ENCODE data around the gene SMIM21. TPM values are rescaled to one million over a fixed set of nuclear protein-coding genes. Genes with fewer than 3 reads are reported as not detected.

The SMIM21 gene
- total and polyA plus RNA-seq, 7 experiments from 2014 or later, result not detected

DNA sequence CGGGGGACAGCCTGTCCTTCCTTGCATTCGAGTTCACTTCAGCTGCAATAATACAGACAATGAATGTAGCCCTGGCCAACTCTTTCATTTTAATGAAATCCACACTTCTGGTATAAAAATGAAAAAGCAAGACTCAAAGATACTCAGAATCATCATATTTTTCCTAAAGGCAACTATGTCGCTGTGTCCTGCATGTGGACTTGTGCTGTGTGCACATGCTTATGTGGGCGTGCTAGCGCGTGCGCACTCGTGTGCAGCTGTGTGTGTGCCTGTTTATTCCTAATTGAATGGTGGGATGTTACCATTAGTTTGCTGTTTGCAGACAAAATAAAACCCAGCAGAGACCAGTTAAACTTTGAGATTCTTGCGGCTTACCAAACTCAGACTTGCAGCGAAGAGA is 49.6 kb downstream of the SMIM21 start:
- H3K9me3 ChIP-seq (ENCODE audit: control insufficient read depth in 2 of 3, low read length in 3 of 3), result no peaks in the 10 kb centered on the region
- Mint-ChIP-seq H3K9me3 (peaks cover 0 to 5% (median 0%) of the 10 kb centered on the region in 11 donors), H3K27me3 (peaks cover 1 to 13% (median 5%) of the 10 kb centered on the region in 5 donors), H3K4me1 (no peaks in the 10 kb centered on the region), H3K27ac (peak overlapping the region in 1 of 9 donors; percentile 35), H3K4me3 (no peak overlapping the region), H3K36me3 (no peaks in the 10 kb centered on the region)
- no peak for ATAC-seq
- H3K27me3 ChIP-seq (ENCODE audit: control insufficient read depth in 2 of 2, insufficient read depth in 2 of 2, low read length in 2 of 2), result no peaks in the 10 kb centered on the region
- no peak overlapping the region for H3K27ac ChIP-seq (ENCODE audit: low read depth, low read length)
- H3K4me1 ChIP-seq (ENCODE audit: control insufficient read depth in 2 of 2, insufficient read depth in 2 of 2, low read length in 2 of 2), result no peaks in the 10 kb centered on the region
- H3K36me3 ChIP-seq (ENCODE audit: control insufficient read depth in 2 of 3, insufficient read depth in 3 of 3, low read length in 3 of 3), result no peaks in the 10 kb centered on the region
- no peak overlapping the region for H3K4me3 ChIP-seq (ENCODE audit: low read length)
- CTCF ChIA-PET, result no interaction called here
- no peak for DNase-seq
- POLR2A ChIA-PET, result no interaction called here
- intact Hi-C loops (cut with micrococcal nuclease), result no loop called here

GRCh38 chr18:75377258-75377657 is 50.2 kb downstream of the SMIM21 start:
- no peaks in the 10 kb centered on the region for H3K9me3 ChIP-seq (ENCODE audit: control insufficient read depth in 2 of 3, low read length in 3 of 3)
- no peaks in the 10 kb centered on the region for H3K4me1 Mint-ChIP-seq
- H3K27me3 ChIP-seq (ENCODE audit: control insufficient read depth in 2 of 2, insufficient read depth in 2 of 2, low read length in 2 of 2), result no peaks in the 10 kb centered on the region
- no peak overlapping the region for H3K4me3 Mint-ChIP-seq
- peaks cover 0 to 6% (median 0%) of the 10 kb centered on the region in 11 donors for H3K9me3 Mint-ChIP-seq
- intact Hi-C loops (cut with micrococcal nuclease), result no loop called here
- ChIA-PET POLR2A (no interaction called here), CTCF (no interaction called here)
- no peaks in the 10 kb centered on the region for H3K36me3 Mint-ChIP-seq
- no peak overlapping the region for H3K27ac Mint-ChIP-seq
- H3K27ac ChIP-seq (ENCODE audit: low read depth, low read length), result no peak overlapping the region
- H3K4me1 ChIP-seq (ENCODE audit: control insufficient read depth in 2 of 2, insufficient read depth in 2 of 2, low read length in 2 of 2), result no peaks in the 10 kb centered on the region
- ATAC-seq (no peak), DNase-seq (no peak)
- no peak overlapping the region for H3K4me3 ChIP-seq (ENCODE audit: low read length)
- peaks cover 0 to 13% (median 5%) of the 10 kb centered on the region in 5 donors for H3K27me3 Mint-ChIP-seq
- H3K36me3 ChIP-seq (ENCODE audit: control insufficient read depth in 2 of 3, insufficient read depth in 3 of 3, low read length in 3 of 3), result no peaks in the 10 kb centered on the region

- Mint-ChIP-seq H3K27ac (no peak overlapping the region), H3K27me3 (peaks cover 3 to 9% (median 4%) of the 10 kb centered on the region in 5 donors), H3K4me3 (no peak overlapping the region), H3K9me3 (peaks cover 0 to 5% (median 0%) of the 10 kb centered on the region in 11 donors), H3K4me1 (peaks cover 0 to 2% (median 0%) of the 10 kb centered on the region in 7 donors), H3K36me3 (no peaks in the 10 kb centered on the region)
- Histone ChIP-seq H3K27me3 (ENCODE audit: control insufficient read depth in 2 of 2, insufficient read depth in 2 of 2, low read length in 2 of 2) (no peaks in the 10 kb centered on the region), H3K4me1 (ENCODE audit: control insufficient read depth in 2 of 2, insufficient read depth in 2 of 2, low read length in 2 of 2) (no peaks in the 10 kb centered on the region), H3K27ac (ENCODE audit: low read depth, low read length) (no peak overlapping the region), H3K36me3 (ENCODE audit: control insufficient read depth in 2 of 3, insufficient read depth in 3 of 3, low read length in 3 of 3) (no peaks in the 10 kb centered on the region), H3K9me3 (ENCODE audit: control insufficient read depth in 2 of 3, low read length in 3 of 3) (no peaks in the 10 kb centered on the region), H3K4me3 (ENCODE audit: low read length) (no peak overlapping the region)
- ATAC-seq (no peak), DNase-seq (no peak)
- intact Hi-C loops (cut with micrococcal nuclease), result no loop called here
- ChIA-PET CTCF (no interaction called here), POLR2A (no interaction called here)
These were observed 51.5 kb downstream of the SMIM21 start for GRCh38 chr18:75376004-75376403.

- peaks cover 0 to 3% (median 0%) of the 10 kb centered on the region in 11 donors for H3K9me3 Mint-ChIP-seq
- DNase-seq (no peak), ATAC-seq (no peak)
- H3K27ac Mint-ChIP-seq, result no peak overlapping the region
- CTCF ChIA-PET, result no interaction called here
- H3K9me3 ChIP-seq (ENCODE audit: control insufficient read depth in 2 of 3, low read length in 3 of 3), result no peaks in the 10 kb centered on the region
- H3K27ac ChIP-seq (ENCODE audit: low read depth, low read length), result no peak overlapping the region
- no peak overlapping the region for H3K4me3 ChIP-seq (ENCODE audit: low read length)
- H3K4me1 ChIP-seq (ENCODE audit: control insufficient read depth in 2 of 2, insufficient read depth in 2 of 2, low read length in 2 of 2), result no peaks in the 10 kb centered on the region
- intact Hi-C loops (cut with micrococcal nuclease), result no loop called here
- POLR2A ChIA-PET, result no interaction called here
- H3K36me3 ChIP-seq (ENCODE audit: control insufficient read depth in 2 of 3, insufficient read depth in 3 of 3, low read length in 3 of 3), result no peaks in the 10 kb centered on the region
- H3K27me3 ChIP-seq (ENCODE audit: control insufficient read depth in 2 of 2, insufficient read depth in 2 of 2, low read length in 2 of 2), result no peaks in the 10 kb centered on the region
- peaks cover 0 to 4% (median 0%) of the 10 kb centered on the region in 7 donors for H3K4me1 Mint-ChIP-seq
- no peak overlapping the region for H3K4me3 Mint-ChIP-seq
- no peaks in the 10 kb centered on the region for H3K36me3 Mint-ChIP-seq
- peaks cover 3 to 9% (median 4%) of the 10 kb centered on the region in 5 donors for H3K27me3 Mint-ChIP-seq
These were observed 52.2 kb downstream of the SMIM21 start for GRCh38 chr18:75375341-75375740.

DNA sequence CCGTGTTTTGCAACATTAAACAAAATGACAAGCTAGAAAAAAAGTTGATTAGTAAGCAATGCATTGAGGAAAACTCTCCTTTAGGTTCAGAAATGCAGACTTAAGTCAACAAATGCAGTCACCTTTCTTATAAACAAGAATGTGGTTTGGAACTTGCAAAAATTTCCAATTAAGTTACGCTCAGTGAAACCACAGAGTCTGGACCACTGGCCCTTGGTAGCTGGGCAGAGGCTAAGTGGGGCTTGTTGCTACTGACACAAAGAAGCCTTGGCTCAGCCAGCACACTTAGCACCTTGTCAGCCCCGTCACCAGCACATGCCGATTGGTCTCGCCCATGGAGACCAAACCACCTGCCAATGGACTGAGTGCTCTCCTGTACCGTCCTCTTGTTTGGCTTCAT is 53.0 kb downstream of the SMIM21 start:
- Mint-ChIP-seq H3K4me3 (no peak overlapping the region), H3K4me1 (peaks cover 0 to 4% (median 0%) of the 10 kb centered on the region in 7 donors), H3K9me3 (peaks cover 0 to 3% (median 0%) of the 10 kb centered on the region in 11 donors), H3K27me3 (peaks cover 2 to 7% (median 4%) of the 10 kb centered on the region in 5 donors), H3K36me3 (no peaks in the 10 kb centered on the region), H3K27ac (no peak overlapping the region)
- ChIA-PET POLR2A (interaction anchor here (1.0 kb wide), 1 partner anchor 164 kb away, joined by 7 read pairs; the partner anchor contains the start of gene TSHZ1), CTCF (no interaction called here)
- no peak overlapping the region for H3K4me3 ChIP-seq (ENCODE audit: low read length)
- intact Hi-C loops (cut with micrococcal nuclease), result no loop called here
- DNase-seq (no peak), ATAC-seq (no peak)
- H3K36me3 ChIP-seq (ENCODE audit: control insufficient read depth in 2 of 3, insufficient read depth in 3 of 3, low read length in 3 of 3), result no peaks in the 10 kb centered on the region
- H3K4me1 ChIP-seq (ENCODE audit: control insufficient read depth in 2 of 2, insufficient read depth in 2 of 2, low read length in 2 of 2), result no peaks in the 10 kb centered on the region
- no peak overlapping the region for H3K27ac ChIP-seq (ENCODE audit: low read depth, low read length)
- no peaks in the 10 kb centered on the region for H3K27me3 ChIP-seq (ENCODE audit: control insufficient read depth in 2 of 2, insufficient read depth in 2 of 2, low read length in 2 of 2)
- no peaks in the 10 kb centered on the region for H3K9me3 ChIP-seq (ENCODE audit: control insufficient read depth in 2 of 3, low read length in 3 of 3)

- Histone ChIP-seq H3K9me3 (ENCODE audit: control insufficient read depth in 2 of 3, low read length in 3 of 3) (no peaks in the 10 kb centered on the region), H3K4me1 (ENCODE audit: control insufficient read depth in 2 of 2, insufficient read depth in 2 of 2, low read length in 2 of 2) (no peaks in the 10 kb centered on the region), H3K27ac (ENCODE audit: low read depth, low read length) (no peak overlapping the region), H3K27me3 (ENCODE audit: control insufficient read depth in 2 of 2, insufficient read depth in 2 of 2, low read length in 2 of 2) (no peaks in the 10 kb centered on the region), H3K36me3 (ENCODE audit: control insufficient read depth in 2 of 3, insufficient read depth in 3 of 3, low read length in 3 of 3) (no peaks in the 10 kb centered on the region), H3K4me3 (ENCODE audit: low read length) (no peak overlapping the region)
- no peak overlapping the region for H3K27ac Mint-ChIP-seq
- H3K36me3 Mint-ChIP-seq, result no peaks in the 10 kb centered on the region
- DNase-seq, result no peak
- no peak for ATAC-seq
- intact Hi-C loops (cut with micrococcal nuclease), result loop anchor here in 1 of 2 donors (5.0 kb wide), 1 partner anchor 162 kb away; the partner anchor contains the start of gene PTGR3
- no peak overlapping the region for H3K4me3 Mint-ChIP-seq
- CTCF ChIA-PET, result no interaction called here
- H3K9me3 Mint-ChIP-seq, result peaks cover 0 to 3% (median 0%) of the 10 kb centered on the region in 11 donors
- POLR2A ChIA-PET, result no interaction called here
- H3K27me3 Mint-ChIP-seq, result peaks cover 0 to 7% (median 3%) of the 10 kb centered on the region in 5 donors
- peaks cover 0 to 4% (median 0%) of the 10 kb centered on the region in 7 donors for H3K4me1 Mint-ChIP-seq
These were observed 58.3 kb downstream of the SMIM21 start for GRCh38 chr18:75369026-75369721.

DNA sequence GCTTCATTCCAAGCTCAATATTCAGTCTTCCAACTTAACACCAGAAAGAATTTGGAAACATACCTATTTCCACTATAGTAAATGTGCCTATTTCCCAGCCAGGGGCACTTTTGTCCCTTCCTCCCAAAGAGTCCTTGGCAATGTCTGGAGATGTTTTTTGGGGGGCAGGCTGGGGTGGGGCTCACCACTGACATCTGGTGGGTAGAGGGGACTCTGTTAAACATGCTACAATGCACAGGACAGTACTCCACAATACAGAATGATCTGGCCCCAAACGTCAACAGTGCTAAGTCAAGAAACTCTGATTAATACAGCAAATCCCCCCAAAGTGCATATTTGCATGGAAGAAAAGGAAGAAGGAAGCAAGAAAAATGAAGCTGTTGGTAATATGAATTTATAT is 61.7 kb downstream of the SMIM21 start:
- CTCF ChIA-PET, result interaction anchor here (1.0 to 1.4 kb wide), 2 partner anchors 9 to 156 kb away, joined by 3 to 4 read pairs; no protein-coding TSS in a partner anchor
- intact Hi-C loops (cut with micrococcal nuclease), result loop anchor here in 1 of 2 donors (1.0 to 5.0 kb wide), 5 partner anchors 159 to 743 kb away; partner anchors contain the start of gene PTGR3
- ATAC-seq, result peak; percentile 44

More for the DNA sequence above, 61.7 kb downstream of the SMIM21 start:
- Mint-ChIP-seq H3K9me3 (no peaks in the 10 kb centered on the region), H3K27me3 (no peaks in the 10 kb centered on the region), H3K27ac (no peak overlapping the region), H3K36me3 (no peaks in the 10 kb centered on the region), H3K4me1 (peaks cover 0 to 2% (median 0%) of the 10 kb centered on the region in 7 donors), H3K4me3 (no peak overlapping the region)
- H3K27ac ChIP-seq (ENCODE audit: low read depth, low read length), result no peak overlapping the region
- H3K4me1 ChIP-seq (ENCODE audit: control insufficient read depth in 2 of 2, insufficient read depth in 2 of 2, low read length in 2 of 2), result no peaks in the 10 kb centered on the region
- no peaks in the 10 kb centered on the region for H3K27me3 ChIP-seq (ENCODE audit: control insufficient read depth in 2 of 2, insufficient read depth in 2 of 2, low read length in 2 of 2)
- no peaks in the 10 kb centered on the region for H3K36me3 ChIP-seq (ENCODE audit: control insufficient read depth in 2 of 3, insufficient read depth in 3 of 3, low read length in 3 of 3)
- H3K4me3 ChIP-seq (ENCODE audit: low read length), result no peak overlapping the region
- peak in 4 of 9 donors; percentile 8 to 14 (median 12) for DNase-seq
- POLR2A ChIA-PET, result no interaction called here
- H3K9me3 ChIP-seq (ENCODE audit: control insufficient read depth in 2 of 3, low read length in 3 of 3), result no peaks in the 10 kb centered on the region

All from naive thymus-derived CD4-positive, alpha-beta T cell (primary cell).